ENCODE results near the gene WDR45. TPM values are rescaled to one million over a fixed set of nuclear protein-coding genes. Genes with fewer than 3 reads are reported as not detected.

WDR45 gene
- total RNA-seq, 1 experiment from 2014 or later = 34.1 TPM

- in situ Hi-C loops (cut with HindIII; ENCODE audit: low pct_unique_long_range_greater_than_20kb, low sequenced_read_pairs) = no loop called here
- DNase-seq (ENCODE audit: low read depth) = no peak
These were observed 20.5 kb downstream of the WDR45 start for GRCh38 chrX:49059201-49059600.

GRCh38 chrX:49058794-49059193 is 20.9 kb downstream of the WDR45 start, which contains the start of gene CCDC120:
Gene CCDC120 (plus strand): TSS chrX:49058999. CDS start chrX:49062042, 3,043 bp downstream.
- no peak for DNase-seq (ENCODE audit: low read depth)
- in situ Hi-C loops (cut with HindIII; ENCODE audit: low pct_unique_long_range_greater_than_20kb, low sequenced_read_pairs) = no loop called here

- in situ Hi-C loops (cut with HindIII; ENCODE audit: low pct_unique_long_range_greater_than_20kb, low sequenced_read_pairs) = no loop called here
- DNase-seq (ENCODE audit: low read depth) = no peak
These were observed 25.5 kb downstream of the WDR45 start for GRCh38 chrX:49054073-49054762.

- in situ Hi-C loops (cut with HindIII; ENCODE audit: low pct_unique_long_range_greater_than_20kb, low sequenced_read_pairs) = no loop called here
- no peak for DNase-seq (ENCODE audit: low read depth)
These were observed 26.2 kb downstream of the WDR45 start for GRCh38 chrX:49053223-49054072.

GRCh38 chrX:49043987-49044281 is 35.8 kb downstream of the WDR45 start:
- in situ Hi-C loops (cut with HindIII; ENCODE audit: low pct_unique_long_range_greater_than_20kb, low sequenced_read_pairs) = no loop called here
- no peak for DNase-seq (ENCODE audit: low read depth)

GRCh38 chrX:49043220-49043986 is 36.3 kb downstream of the WDR45 start, which contains the start of gene TFE3:
Gene TFE3 (minus strand): TSS chrX:49043357. CDS start chrX:49043226, 131 bp downstream.
- in situ Hi-C loops (cut with HindIII; ENCODE audit: low pct_unique_long_range_greater_than_20kb, low sequenced_read_pairs) = no loop called here
- peak; percentile 99 for DNase-seq (ENCODE audit: low read depth)

- in situ Hi-C loops (cut with HindIII; ENCODE audit: low pct_unique_long_range_greater_than_20kb, low sequenced_read_pairs) = no loop called here
These were observed 37.0 kb downstream of the WDR45 start for GRCh38 chrX:49042581-49043219.

GRCh38 chrX:49041744-49042580 is 37.7 kb downstream of the WDR45 start:
- in situ Hi-C loops (cut with HindIII; ENCODE audit: low pct_unique_long_range_greater_than_20kb, low sequenced_read_pairs) = no loop called here
- peak; percentile 40 for DNase-seq (ENCODE audit: low read depth)

More at GRCh38 chrX:49042581-49043219, 37.0 kb downstream of the WDR45 start:
- peak; percentile 16 for DNase-seq (ENCODE audit: low read depth)

GRCh38 chrX:49040376-49040955 is 39.2 kb downstream of the WDR45 start:
- in situ Hi-C loops (cut with HindIII; ENCODE audit: low pct_unique_long_range_greater_than_20kb, low sequenced_read_pairs) = no loop called here
- DNase-seq (ENCODE audit: low read depth) = peak; percentile 29

GRCh38 chrX:49039598-49040375 is 39.9 kb downstream of the WDR45 start:
- DNase-seq (ENCODE audit: low read depth) = peak; percentile 96
- in situ Hi-C loops (cut with HindIII; ENCODE audit: low pct_unique_long_range_greater_than_20kb, low sequenced_read_pairs) = no loop called here

- DNase-seq (ENCODE audit: low read depth) = peak; percentile 24
- in situ Hi-C loops (cut with HindIII; ENCODE audit: low pct_unique_long_range_greater_than_20kb, low sequenced_read_pairs) = no loop called here
These were observed 41.7 kb downstream of the WDR45 start for GRCh38 chrX:49037883-49038475.

- in situ Hi-C loops (cut with HindIII; ENCODE audit: low pct_unique_long_range_greater_than_20kb, low sequenced_read_pairs) = no loop called here
- DNase-seq (ENCODE audit: low read depth) = no peak
These were observed 49.4 kb downstream of the WDR45 start for GRCh38 chrX:49030283-49030682.

GRCh38 chrX:49029876-49030275 is 49.8 kb downstream of the WDR45 start:
- in situ Hi-C loops (cut with HindIII; ENCODE audit: low pct_unique_long_range_greater_than_20kb, low sequenced_read_pairs) = no loop called here
- DNase-seq (ENCODE audit: low read depth) = peak; percentile 50

Measured in Caki2 (cell line).